Activated CD8-positive, alpha-beta memory T cell treated with anti-CD3 and anti-CD28 coated beads for 48 hours (primary cell): ENCODE results near the gene PODNL1.
"Not testable (repeated sequence)": the region's sequence is repeated elsewhere in the genome, so short reads cannot be mapped to it uniquely, and the experiment has no call there.

ENCODE experiments used
- DNase-seq, 3 experiments: peaks; one replicate each; pipeline ENCODE4 v3.0.0-alpha.2; 2020; ENCODE audit warnings: low read depth in 2 of 3, low spot score in 2 of 3

Gene PODNL1

GRCh38 chr19:13974073-13974472, 35.9 kb upstream of the PODNL1 start:
- DNase-seq, result no peak

GRCh38 chr19:13973479-13973878, 35.3 kb upstream of the PODNL1 start:
- DNase-seq, result not testable (repeated sequence)

GRCh38 chr19:13972368-13973155, 34.3 kb upstream of the PODNL1 start:
- no peak for DNase-seq

GRCh38 chr19:13971868-13972267, 33.7 kb upstream of the PODNL1 start:
- not testable (repeated sequence) for DNase-seq

- no peak for DNase-seq
Observed at GRCh38 chr19:13969897-13970296, 31.7 kb upstream of the PODNL1 start.

- no peak for DNase-seq
Observed at GRCh38 chr19:13968999-13969398, 30.8 kb upstream of the PODNL1 start.

GRCh38 chr19:13968383-13968935, 30.2 kb upstream of the PODNL1 start:
- DNase-seq, result no peak

GRCh38 chr19:13967206-13967605, 29.0 kb upstream of the PODNL1 start:
- DNase-seq, result not testable (repeated sequence)

GRCh38 chr19:13966684-13967128, 28.5 kb upstream of the PODNL1 start:
- DNase-seq, result no peak

GRCh38 chr19:13965926-13966683, 27.9 kb upstream of the PODNL1 start:
- no peak for DNase-seq

- DNase-seq, result no peak
Observed at GRCh38 chr19:13965377-13965896, 27.2 kb upstream of the PODNL1 start.

GRCh38 chr19:13964776-13965175, 26.6 kb upstream of the PODNL1 start:
- DNase-seq, result no peak

- no peak for DNase-seq
Observed at GRCh38 chr19:13963603-13964105, 25.4 kb upstream of the PODNL1 start.

GRCh38 chr19:13962699-13963602, 24.7 kb upstream of the PODNL1 start:
- no peak for DNase-seq

- no peak for DNase-seq
Observed at GRCh38 chr19:13961826-13962698, 23.8 kb upstream of the PODNL1 start.

- DNase-seq, result no peak
Observed at GRCh38 chr19:13960863-13961784, 22.9 kb upstream of the PODNL1 start.

GRCh38 chr19:13959962-13960862, 22.0 kb upstream of the PODNL1 start:
- no peak for DNase-seq
